ENCODE data around the gene CIAO2B.
"Not testable (repeated sequence)": the region's sequence is repeated elsewhere in the genome, so short reads cannot be mapped to it uniquely, and the experiment has no call there.

Gene CIAO2B

DNA sequence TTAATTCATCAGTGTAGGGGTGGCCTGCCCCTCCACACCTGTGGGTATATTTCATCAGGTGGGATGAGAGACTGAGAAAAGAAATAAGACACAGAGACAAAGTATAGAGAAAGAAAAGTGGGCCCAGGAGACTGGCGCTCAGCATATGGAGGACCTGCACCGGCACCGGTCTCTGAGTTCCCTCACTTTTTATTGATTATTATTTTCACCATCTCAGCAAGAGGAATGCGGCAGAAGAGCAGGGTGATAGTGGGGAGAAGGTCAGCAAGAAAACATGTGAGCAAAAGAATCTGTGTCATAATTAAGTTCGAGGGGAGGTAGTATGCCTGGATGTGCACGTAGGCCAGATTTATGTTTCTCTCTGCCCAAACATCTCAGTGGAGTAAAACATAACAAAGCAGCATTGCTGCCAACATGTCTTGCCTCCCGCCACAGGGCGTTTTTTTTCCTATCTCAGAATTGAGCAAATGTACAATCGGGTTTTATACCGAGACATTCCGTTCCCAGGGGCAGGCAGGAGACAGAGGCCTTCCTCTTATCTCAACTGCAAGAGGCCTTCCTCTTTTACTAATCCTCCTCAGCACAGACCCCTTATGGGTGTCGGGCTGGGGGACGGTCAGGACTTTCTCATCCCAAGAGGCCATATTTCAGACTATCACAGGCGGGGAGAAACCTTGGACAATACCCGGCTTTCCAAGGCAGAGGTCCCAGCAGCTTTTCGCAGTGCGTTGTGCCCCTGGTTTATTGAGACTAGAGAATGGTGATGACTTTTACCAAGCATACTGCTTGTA, 21.4 kb upstream of the CIAO2B start:
- DNase-seq, result not testable (repeated sequence)

DNA sequence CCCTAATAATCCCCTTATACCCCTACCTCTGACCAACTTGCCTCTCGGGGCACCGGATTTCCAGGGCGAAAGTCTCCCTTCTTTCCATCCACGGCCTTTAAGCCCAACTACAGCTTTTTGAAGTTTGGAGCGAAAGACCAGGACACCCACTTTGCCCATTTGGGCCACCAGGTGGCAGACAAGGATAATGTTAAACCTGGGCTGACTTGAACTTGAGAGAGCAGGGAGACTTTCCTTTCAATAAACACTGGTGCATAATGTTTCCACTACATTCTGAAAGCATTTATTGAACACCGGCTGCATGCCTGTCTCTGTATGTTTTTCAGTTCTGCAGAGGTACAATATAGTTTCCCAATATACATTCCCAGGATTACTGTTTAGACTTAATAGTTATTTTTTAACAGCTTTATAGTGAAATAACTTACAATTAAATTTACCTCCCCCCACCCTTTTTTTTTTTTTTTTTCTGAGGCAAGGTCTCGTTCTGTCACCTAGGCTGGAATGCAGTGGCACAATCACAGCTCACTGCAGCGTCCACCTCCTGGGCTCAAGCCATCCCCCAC, 20.0 kb upstream of the CIAO2B start:
- peak; percentile 40 for DNase-seq

DNA sequence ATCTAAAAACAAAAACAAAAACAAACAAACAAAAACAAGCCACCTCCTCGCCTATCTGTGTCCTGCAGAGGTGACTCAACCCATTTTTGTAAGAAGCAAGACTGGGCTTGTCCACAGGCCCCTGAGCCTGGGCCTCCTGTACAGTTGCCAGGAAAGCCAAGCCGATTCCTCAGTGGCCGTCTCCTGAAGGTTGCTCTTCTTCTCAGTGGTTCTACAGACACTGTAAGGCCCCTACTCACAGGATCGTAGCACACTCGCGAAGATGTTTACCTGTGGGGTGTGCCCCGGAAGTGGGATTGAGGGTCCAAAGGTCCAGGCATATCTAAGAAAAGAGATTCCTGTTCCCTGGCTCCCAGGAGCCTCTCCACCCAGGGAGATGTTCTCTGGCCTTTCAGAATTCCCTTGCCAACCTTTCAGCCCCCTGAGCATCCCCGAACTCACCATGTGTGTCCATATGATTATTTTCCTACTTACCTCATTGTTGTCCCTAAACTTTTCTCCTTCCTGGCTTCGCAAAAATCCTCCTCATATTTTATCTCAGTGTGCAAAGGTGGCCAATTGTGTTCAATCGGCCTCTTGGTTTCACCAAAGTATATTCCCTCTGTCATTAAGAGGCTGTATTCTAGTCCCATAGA, 19.4 kb upstream of the CIAO2B start:
- no peak for DNase-seq

DNA sequence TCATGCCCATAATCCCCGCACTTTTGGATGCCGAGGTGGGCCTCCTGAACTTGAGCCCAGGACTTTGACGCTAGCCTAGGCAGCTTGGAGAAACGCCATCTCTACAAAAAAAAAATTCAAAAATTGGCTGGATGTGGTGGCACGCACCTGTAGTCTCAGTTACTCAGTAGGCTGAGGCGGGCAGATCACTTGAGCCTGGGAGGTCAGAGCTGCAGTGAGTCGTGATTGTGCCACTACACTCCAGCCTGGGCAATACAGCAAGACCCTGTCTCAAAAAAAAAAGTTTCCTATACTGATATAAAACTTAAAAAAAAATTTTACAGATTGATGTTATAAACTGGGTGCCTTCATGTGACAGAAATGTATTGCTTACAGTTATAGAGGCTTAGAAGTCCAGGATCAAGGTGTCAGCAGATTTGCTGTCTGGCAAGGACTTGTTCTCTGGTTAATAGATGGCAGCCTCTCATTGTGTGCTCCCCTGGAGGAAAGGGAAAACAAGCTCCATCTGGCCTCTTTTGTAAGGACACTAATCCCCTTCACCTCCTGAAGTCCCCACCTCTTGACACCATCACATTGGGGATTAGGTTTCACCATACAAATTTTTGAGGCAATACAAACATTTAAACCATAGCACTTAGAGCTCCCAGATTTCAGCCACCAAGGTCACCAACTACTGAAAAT, 18.4 kb upstream of the CIAO2B start:
- DNase-seq, result no peak

DNA sequence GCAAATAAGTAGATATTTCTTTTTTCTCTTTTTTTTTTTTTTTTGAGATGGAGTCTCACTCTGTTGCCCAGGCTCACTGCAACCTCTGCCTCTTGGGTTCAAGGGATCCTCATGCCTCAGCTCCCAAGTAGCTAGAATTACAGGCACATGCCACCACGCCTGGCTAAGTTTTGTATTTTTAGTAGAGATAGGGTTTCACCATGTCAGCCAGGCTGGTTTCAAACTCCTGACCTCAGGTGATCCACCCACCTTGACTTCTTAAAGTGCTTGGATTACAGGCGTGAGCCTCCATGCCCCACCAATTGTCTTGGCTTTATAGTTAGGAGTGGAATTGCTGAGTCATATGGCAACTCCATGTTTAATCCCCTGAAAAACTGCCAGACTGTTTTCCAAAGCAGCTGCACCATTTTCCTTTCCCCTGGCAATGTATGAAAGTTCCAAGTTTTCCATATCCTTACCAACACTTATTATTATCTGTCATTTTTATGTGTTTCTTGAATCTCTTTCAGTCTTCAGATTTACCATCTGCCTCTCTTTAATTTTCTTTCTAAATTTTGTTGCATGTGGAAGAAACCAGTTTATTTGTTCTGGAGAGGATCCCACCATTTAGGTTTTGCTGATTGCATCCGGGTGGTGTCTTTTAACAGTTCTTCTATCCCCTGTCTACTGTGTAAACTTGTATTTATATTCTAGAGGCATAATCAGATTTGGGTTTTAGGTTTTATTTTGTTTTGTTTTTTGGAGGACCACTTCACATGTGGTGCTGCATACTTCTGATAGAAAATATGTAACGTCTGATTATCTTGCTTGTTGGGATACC, 17.0 kb upstream of the CIAO2B start:
- DNase-seq, result no peak

DNA sequence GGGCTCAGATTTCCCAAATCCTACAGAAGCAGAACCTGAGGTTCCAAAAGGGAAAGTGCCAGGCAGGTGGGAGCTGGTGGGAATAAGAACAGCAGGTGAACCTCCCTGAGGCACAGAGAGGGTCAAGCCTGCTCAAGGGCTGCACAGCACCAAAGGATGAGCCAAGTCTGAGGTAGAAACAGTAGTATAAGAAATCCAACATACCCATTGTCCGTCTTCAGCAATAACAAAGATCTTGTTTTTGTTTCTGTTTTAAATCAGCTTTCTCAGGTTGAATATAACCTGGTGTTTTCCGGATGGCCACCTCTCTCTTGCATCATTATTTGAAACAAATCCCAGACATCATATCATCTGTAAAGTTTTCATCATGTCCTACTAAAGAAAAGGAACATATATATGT, 16.2 kb upstream of the CIAO2B start:
- DNase-seq, result no peak

DNA sequence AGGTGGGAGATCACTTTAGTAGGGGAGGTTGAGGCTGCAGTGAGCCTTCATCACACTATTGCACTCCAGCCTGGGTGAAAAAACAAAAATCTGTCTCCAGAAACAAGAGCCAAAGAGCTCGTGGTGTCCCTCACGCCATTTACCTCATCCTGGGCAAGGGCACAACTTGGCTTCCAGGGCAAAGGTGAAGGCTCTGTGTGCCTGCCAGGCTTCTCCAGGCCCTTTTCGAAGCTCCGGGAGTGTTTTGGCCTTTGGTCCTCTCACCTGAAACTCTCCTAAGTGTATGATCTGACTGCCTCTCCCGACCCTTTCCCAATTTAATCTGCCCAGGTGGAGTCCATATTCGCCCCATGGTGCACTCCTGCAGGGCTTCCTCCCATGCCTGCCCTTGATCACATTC, 15.3 kb upstream of the CIAO2B start:
- no peak for DNase-seq

DNA sequence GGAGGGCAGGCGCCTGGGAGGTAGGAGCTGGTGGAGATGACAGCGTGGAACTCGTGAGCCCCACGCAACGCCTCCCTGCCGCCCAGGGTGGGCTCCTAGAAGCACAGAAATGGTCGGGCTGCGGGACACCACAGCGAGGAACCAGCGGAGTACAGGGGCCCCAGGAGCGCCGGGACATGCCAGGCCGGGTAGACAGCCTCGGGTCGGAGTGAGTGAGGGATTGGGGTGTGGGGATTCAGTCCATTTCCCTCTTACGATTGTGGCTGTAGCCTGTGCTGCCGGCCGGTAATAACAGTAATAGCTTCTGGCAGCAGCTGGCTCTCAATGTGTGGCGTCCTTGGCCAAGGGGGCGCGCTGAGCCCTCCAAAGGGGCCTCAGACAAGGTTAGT, 14.6 kb upstream of the CIAO2B start:
- DNase-seq, result no peak

DNA sequence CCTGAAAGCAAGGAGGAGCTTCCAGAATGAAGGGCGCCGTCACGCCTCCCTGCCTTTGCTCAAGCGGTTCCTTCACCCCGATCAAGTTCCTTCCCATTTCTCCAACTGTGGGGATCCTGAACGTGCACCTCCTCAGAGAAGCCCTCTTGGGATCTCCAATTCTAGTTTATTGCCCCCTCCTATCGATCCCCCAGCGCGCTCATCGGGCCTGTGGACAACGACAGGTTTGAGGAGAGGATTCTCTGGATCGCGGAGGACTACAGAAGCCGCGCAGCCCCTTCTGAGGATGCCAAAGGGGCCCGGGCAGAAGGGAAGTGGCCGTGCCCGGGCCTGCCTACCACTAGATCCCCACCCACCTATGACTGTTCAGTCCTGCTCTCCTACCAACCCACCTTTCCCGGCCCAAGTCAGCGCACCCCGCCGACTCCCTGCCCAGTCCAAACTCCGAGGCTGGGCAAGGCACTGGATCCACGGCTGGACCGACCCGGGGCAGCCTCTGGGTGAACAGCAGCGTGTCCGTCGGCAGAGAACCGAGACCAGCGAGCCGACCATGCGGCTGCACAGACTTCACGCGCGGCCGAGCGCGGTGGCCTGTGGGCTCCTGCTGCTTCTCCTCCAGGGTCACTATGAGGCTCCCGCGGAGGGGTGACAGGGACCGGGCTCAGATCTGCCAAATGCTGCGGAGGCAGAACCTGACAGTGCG, 14.1 kb upstream of the CIAO2B start:
- DNase-seq, result no peak

DNA sequence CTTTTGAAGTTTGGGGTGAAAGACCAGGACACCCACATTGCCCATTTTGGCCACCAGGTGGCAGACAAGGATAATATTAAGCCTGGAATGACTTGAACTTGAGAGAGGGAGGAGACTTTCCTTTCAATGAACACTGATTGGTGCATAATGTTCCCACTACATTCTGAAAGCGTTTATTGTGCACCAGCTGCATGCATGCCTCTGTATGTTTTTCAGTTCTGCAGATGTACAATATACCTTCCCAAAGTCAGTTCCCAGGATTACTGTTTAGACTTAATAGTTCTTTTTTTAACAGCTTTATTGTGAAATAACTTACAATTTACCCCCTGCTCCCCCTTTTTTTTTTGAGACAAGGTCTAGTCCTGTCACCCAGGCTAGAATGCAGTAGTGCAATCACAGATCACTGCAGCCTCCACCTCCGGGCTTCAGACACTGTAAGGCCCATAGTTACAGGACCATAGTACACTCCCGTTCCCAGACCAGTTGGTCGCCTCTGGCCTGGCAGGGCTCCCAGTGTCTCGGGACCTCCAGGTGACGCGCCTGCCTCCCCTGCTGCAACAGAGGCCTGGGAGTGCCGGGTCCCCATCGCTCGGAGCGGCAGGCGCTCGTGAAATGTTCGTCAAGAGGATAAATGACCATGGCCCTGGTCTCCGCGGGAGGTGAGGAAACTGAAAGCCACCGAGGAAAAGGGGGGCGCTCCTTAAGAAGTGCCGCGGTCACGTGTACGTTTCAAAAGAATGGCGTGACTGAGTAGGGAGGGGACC, 13.3 kb upstream of the CIAO2B start:
- peak; percentile 32 for DNase-seq

DNA sequence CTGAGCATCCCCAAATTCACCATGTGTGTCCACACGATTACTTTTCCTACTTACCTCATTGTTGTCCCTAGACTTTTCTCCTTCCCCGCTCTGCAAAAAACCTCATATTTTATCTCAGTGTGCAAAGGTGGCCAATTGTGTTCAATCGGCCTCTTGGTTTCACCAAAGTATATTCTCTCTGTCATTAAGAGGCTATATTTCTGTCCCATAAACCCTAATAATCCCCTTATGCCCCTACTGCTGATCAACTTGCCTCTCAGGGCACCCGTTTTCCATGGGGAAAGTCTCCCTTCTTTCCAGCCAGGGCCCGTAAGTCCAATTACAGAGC, 12.7 kb upstream of the CIAO2B start:
- no peak for DNase-seq

DNA sequence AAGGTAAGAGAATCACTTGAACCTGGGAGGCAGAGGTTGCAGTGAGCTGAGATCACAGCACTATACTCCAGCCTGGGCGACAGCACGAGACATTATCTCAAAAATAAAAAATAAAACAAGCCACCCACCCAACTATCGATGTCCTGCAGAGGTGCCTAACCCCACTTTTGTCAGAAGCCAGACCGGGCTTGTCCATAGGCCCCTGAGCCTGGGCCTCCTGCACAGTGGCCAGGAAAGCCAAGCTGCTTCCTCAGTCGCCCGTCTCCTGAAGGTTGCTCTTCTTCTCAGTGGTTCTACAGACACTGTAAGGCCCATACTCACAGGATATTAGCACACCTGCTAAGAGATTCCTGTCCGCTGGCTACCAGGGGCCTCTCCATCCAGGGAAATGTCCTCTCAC, 12.3 kb upstream of the CIAO2B start:
- DNase-seq, result no peak

DNA sequence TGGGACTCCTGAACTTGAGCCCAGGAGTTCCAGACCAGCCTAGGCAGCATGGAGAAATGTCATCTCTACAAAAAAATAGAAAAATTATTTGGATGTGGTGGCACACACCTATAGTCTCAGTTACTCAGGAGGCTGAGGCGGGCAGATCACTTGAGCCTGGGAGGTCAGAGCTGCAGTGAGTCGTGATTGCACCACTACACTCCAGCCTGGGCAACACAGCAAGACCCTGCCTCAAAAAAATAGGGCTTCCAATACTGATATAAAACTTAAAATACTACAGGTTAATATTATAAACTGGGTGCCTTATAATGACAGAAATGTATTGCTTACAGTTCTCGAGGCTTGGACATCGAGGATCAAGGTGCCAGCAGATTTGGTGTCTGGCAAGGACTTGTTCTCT, 11.7 kb upstream of the CIAO2B start:
- DNase-seq, result no peak

DNA sequence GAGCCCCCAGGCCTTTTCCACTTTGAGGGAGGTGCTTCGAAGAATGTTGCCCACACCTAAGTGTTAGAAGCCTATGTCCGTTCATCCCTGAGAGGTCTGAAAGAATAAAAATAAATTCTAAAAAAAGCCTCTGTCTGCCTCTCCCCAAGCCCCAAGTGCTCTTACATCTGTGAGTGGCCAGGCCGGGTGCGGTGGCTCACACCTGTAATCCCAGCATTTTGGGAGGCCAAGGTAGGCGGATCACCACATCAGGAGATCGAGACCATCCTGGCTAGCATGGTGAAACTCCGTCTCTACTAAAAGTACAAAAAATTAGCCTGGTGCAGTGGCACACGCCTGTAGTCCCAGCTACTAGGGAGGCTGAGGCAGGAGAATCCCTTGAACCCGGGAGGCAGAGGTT, 10.8 kb upstream of the CIAO2B start:
- DNase-seq, result not testable (repeated sequence)

DNA sequence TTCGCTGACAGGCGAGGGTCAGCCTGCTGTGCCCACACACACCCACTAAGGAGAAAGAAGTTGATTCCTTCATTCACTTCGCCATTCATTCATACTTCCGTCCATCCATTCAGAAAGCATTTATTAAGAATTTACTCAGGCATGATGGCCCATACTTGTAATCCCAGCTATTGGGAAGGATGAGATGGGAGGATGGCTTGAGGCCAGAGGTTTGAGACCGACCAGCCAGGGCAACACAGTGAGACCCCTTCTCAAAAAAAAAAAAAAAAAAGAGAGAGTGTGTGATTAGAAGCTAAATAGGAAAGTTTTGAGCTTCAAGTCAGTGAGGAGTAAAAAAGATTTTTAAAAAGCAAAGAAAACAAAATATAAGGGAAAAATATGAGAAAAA, 9.8 kb upstream of the CIAO2B start:
- DNase-seq, result no peak

DNA sequence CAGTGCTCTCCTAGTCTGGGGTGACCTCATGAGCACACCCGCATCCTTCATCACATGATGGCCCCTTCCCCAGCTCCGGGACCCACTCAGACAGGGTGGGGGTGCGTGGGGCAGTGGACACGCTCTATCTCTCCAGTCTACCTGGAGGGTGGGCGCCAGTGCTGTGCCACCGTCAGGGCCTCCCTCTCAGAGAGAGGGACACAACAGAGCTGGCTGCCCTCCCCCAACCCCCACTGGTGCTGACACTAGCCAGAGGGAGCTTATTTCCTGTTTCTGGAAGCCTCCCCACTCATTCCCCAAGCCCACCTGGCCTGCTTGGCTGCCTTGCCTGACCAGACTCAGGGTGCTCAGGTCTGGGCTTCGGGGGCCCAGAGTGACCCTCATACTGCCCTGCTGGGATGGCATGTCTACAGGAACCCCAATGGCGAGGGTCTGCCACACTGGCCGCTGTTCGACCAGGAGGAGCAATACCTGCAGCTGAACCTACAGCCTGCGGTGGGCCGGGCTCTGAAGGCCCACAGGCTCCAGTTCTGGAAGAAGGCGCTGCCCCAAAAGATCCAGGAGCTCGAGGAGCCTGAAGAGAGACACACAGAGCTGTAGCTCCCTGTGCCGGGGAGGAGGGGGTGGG, 9.3 kb upstream of the CIAO2B start:
- no peak for DNase-seq

DNA sequence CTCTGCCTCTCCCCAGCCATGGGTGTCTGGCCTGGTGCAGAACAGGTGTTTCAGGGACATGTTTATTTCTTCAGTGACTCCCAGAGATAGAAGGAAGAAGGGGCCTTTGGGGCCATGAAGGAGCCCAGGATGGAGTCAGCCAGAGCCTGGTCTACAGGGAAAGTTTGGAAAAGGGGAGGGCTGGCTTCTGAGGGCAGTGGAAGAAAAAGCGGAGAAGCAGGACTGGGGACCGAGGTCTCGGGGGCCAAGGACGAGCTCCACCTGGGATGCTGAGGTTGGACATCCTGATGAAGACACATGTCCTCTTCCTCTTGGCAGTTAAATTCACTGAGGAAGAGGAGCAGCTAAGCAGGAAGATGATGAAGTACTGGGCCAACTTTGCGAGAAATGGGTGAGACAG, 8.8 kb upstream of the CIAO2B start:
- DNase-seq, result no peak

DNA sequence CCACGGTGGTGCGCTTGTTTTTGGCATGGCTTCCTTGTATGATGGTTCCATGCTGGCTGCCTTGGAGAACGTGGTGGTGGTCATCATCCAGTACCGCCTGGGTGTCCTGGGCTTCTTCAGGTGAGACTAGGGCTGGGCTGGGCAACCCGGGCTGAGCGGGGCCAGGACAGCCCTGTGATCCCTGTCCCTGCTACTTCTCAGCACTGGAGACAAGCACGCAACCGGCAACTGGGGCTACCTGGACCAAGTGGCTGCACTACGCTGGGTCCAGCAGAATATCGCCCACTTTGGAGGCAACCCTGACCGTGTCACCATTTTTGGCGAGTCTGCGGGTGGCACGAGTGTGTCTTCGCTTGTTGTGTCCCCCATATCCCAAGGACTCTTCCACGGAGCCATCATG, 6.0 kb upstream of the CIAO2B start:
- no peak for DNase-seq

DNA sequence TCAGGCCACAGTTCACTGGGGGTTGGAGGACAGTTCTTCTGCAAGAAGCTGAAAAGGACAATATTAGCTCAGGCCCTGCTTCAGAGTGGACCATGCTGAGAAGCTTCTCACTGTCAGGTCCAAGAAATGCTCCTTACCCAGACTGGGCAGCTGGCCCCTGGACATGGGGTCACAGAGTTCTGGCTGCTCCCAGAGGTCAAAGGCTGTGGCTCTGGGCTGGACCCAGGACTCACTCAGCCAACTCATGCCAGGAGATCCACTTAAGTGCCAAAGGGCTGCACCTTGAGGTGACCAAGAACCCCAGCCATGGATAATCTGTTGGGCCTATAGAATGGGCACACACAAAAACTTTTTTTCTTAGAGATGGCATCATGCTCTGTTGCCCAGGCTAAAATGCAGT, 5.2 kb upstream of the CIAO2B start:
- no peak for DNase-seq

DNA sequence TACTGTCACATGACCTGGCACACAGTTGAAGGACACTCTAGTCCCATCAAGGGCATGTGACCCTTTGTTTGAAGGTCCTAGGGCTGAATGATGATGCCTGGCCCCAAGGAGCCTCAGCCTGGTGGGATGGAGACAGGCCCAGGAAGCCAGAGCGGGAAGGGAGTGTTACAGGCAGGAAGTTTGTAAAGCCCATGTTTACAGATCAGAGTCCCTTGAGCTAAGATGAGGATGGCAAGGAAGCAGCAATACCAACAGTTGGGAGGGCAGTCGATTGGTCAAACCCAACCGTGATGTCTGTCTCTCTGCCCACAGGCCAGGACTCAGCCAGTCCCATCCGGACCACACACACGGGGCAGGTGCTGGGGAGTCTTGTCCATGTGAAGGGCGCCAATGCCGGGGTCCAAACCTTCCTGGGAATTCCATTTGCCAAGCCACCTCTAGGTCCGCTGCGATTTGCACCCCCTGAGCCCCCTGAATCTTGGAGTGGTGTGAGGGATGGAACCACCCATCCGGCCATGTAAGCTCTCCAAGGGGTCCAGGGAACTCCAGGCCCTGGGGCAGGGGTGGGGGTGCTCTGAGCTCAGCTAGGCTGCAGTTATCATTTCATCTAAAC, 3.6 kb upstream of the CIAO2B start:
- DNase-seq, result no peak

Data from NCI-H446 treated with DMSO at 0.1 percent for 48 hours (cell line).